Naive B cell (primary cell): ENCODE measurements around the gene ACBD6. TPM values are rescaled to one million over a fixed set of nuclear protein-coding genes. Genes with fewer than 3 reads are reported as not detected.

Experiments used
- ATAC-seq, 2 donors: fragments of 150-1000 bp; cut with Tn5 transposase; 2 replicates each; pipeline ENCODE4 v1.10.0; 2021; ENCODE audit warnings: low read depth in 2 of 2, mild to moderate bottlenecking in 2 of 2, moderate library complexity in 2 of 2
- DNase-seq: peaks from one replicate; pipeline ENCODE4 v3.0.0; 2022
- H3K27ac Mint-ChIP-seq, 6 donors: one replicate each; pipeline ENCODE4 v1.8.0; 2020 to 2022; ENCODE audit warnings: mild to moderate bottlenecking in 6 of 6, mixed read lengths in 6 of 6, moderate library complexity in 5 of 6, inconsistent platforms in 2 of 6
- H3K27me3 Mint-ChIP-seq, 3 donors: one replicate each; pipeline ENCODE4 v1.8.0; 2021 to 2022; ENCODE audit warnings: mixed read lengths in 3 of 3, mild to moderate bottlenecking in 1 of 3
- H3K36me3 Mint-ChIP-seq, 2 donors: one replicate each; pipeline ENCODE4 v1.8.0; 2020 to 2022; ENCODE audit warnings: mixed read lengths in 2 of 2, inconsistent platforms in 1 of 2, mild to moderate bottlenecking in 1 of 2
- H3K4me1 Mint-ChIP-seq, 3 donors: one replicate each; pipeline ENCODE4 v1.8.0; 2020 to 2022; ENCODE audit warnings: mixed read lengths in 3 of 3, inconsistent platforms in 1 of 3, mild to moderate bottlenecking in 1 of 3, moderate library complexity in 1 of 3
- H3K4me3 Mint-ChIP-seq, 8 donors: one replicate each; pipeline ENCODE4 v1.8.0; 2020 to 2022; ENCODE audit warnings: mild to moderate bottlenecking in 8 of 8, mixed read lengths in 8 of 8, moderate library complexity in 8 of 8, inconsistent platforms in 2 of 8
- H3K9me3 Mint-ChIP-seq, 7 donors: one replicate each; pipeline ENCODE4 v1.8.0; 2020 to 2022; ENCODE audit warnings: mixed read lengths in 7 of 7, mild to moderate bottlenecking in 5 of 7, inconsistent platforms in 2 of 7, moderate library complexity in 1 of 7
- polyA plus RNA-seq, 6 donors: library from polyadenylated mRNA; unstranded; fragments of 300-500 nt; fragmentation: Illumina TruSeq; gene quantifications; one replicate each; pipeline ENCODE4 v1.2.3, GENCODE V29; 2021; ENCODE audit warnings: low read depth in 6 of 6

The ACBD6 gene
- polyA plus RNA-seq, 6 donors from 2014 or later, result 27.8 to 41.2 (median 37.4) TPM

GRCh38 chr1:180268556-180269075, 233.8 kb downstream of the ACBD6 start:
- DNase-seq (no peak), ATAC-seq (no peak)
- no peaks in the 10 kb centered on the region for H3K9me3 Mint-ChIP-seq
- H3K36me3 Mint-ChIP-seq, result peaks cover 0 to under 1% of the 10 kb centered on the region in 2 donors
- H3K27me3 Mint-ChIP-seq, result no peaks in the 10 kb centered on the region
- peaks cover 0 to 8% (median 0%) of the 10 kb centered on the region in 3 donors for H3K4me1 Mint-ChIP-seq
- no peak overlapping the region for H3K4me3 Mint-ChIP-seq
- no peak overlapping the region for H3K27ac Mint-ChIP-seq

GRCh38 chr1:180267761-180268555, 234.4 kb downstream of the ACBD6 start:
- Mint-ChIP-seq H3K9me3 (no peaks in the 10 kb centered on the region), H3K36me3 (no peaks in the 10 kb centered on the region), H3K27me3 (no peaks in the 10 kb centered on the region), H3K4me1 (peaks cover 0 to 8% (median 0%) of the 10 kb centered on the region in 3 donors), H3K27ac (no peak overlapping the region), H3K4me3 (no peak overlapping the region)
- DNase-seq (no peak), ATAC-seq (no peak)

GRCh38 chr1:180267211-180267561, 235.2 kb downstream of the ACBD6 start:
- Mint-ChIP-seq H3K4me3 (no peak overlapping the region), H3K36me3 (no peaks in the 10 kb centered on the region), H3K4me1 (peaks cover 0 to 8% (median 0%) of the 10 kb centered on the region in 3 donors), H3K27me3 (no peaks in the 10 kb centered on the region), H3K27ac (no peak overlapping the region), H3K9me3 (no peaks in the 10 kb centered on the region)
- DNase-seq, result no peak
- ATAC-seq, result no peak

- Mint-ChIP-seq H3K27ac (peak overlapping the region in 1 of 6 donors; percentile 33), H3K36me3 (no peaks in the 10 kb centered on the region), H3K4me3 (no peak overlapping the region), H3K9me3 (no peaks in the 10 kb centered on the region), H3K4me1 (peaks cover 0 to 8% (median 0%) of the 10 kb centered on the region in 3 donors), H3K27me3 (no peaks in the 10 kb centered on the region)
- DNase-seq (no peak), ATAC-seq (no peak)
Measured at GRCh38 chr1:180266275-180267210, 235.8 kb downstream of the ACBD6 start.

- peaks cover 0 to 4% (median 0%) of the 10 kb centered on the region in 3 donors for H3K27me3 Mint-ChIP-seq
- DNase-seq, result no peak
- peaks cover 0 to 7% (median 0%) of the 10 kb centered on the region in 3 donors for H3K4me1 Mint-ChIP-seq
- peak overlapping the region in 1 of 8 donors; percentile 16 for H3K4me3 Mint-ChIP-seq
- no peaks in the 10 kb centered on the region for H3K9me3 Mint-ChIP-seq
- peak overlapping the region in 1 of 6 donors; percentile 52 for H3K27ac Mint-ChIP-seq
- ATAC-seq, result no peak
- no peaks in the 10 kb centered on the region for H3K36me3 Mint-ChIP-seq
Measured at GRCh38 chr1:180265871-180266270, 236.5 kb downstream of the ACBD6 start.

- Mint-ChIP-seq H3K27me3 (peaks cover 0 to 7% (median under 1%) of the 10 kb centered on the region in 3 donors), H3K4me3 (no peak overlapping the region)
Measured at GRCh38 chr1:180265201-180265600, 237.2 kb downstream of the ACBD6 start.

GRCh38 chr1:180264595-180264994, 237.8 kb downstream of the ACBD6 start:
- DNase-seq (no peak), ATAC-seq (no peak)
- H3K36me3 Mint-ChIP-seq, result no peaks in the 10 kb centered on the region
- peaks cover 0 to 4% (median 0%) of the 10 kb centered on the region in 3 donors for H3K4me1 Mint-ChIP-seq
- no peaks in the 10 kb centered on the region for H3K9me3 Mint-ChIP-seq
- no peak overlapping the region for H3K4me3 Mint-ChIP-seq
- peaks cover 0 to 13% (median 6%) of the 10 kb centered on the region in 3 donors for H3K27me3 Mint-ChIP-seq
- no peak overlapping the region for H3K27ac Mint-ChIP-seq

More at GRCh38 chr1:180265201-180265600, 237.2 kb downstream of the ACBD6 start:
- H3K4me1 Mint-ChIP-seq, result peaks cover 0 to 4% (median 0%) of the 10 kb centered on the region in 3 donors
- no peak overlapping the region for H3K27ac Mint-ChIP-seq
- DNase-seq, result no peak
- no peak for ATAC-seq
- H3K36me3 Mint-ChIP-seq, result no peaks in the 10 kb centered on the region
- H3K9me3 Mint-ChIP-seq, result no peaks in the 10 kb centered on the region

- Mint-ChIP-seq H3K4me3 (peak overlapping the region in 1 of 8 donors; percentile 40), H3K36me3 (no peaks in the 10 kb centered on the region), H3K27ac (no peak overlapping the region), H3K4me1 (no peaks in the 10 kb centered on the region), H3K27me3 (peaks cover 7 to 30% (median 24%) of the 10 kb centered on the region in 3 donors), H3K9me3 (no peaks in the 10 kb centered on the region)
- DNase-seq (no peak), ATAC-seq (no peak)
Measured at GRCh38 chr1:180262628-180263488, 239.5 kb downstream of the ACBD6 start.

- ATAC-seq, result no peak
- Mint-ChIP-seq H3K4me3 (no peak overlapping the region), H3K4me1 (no peaks in the 10 kb centered on the region), H3K27ac (peak overlapping the region in 1 of 6 donors; percentile 32), H3K36me3 (no peaks in the 10 kb centered on the region), H3K27me3 (peaks cover 18 to 40% (median 32%) of the 10 kb centered on the region in 3 donors), H3K9me3 (no peaks in the 10 kb centered on the region)
- no peak for DNase-seq
Measured at GRCh38 chr1:180261524-180262155, 240.7 kb downstream of the ACBD6 start.

GRCh38 chr1:180261030-180261429, 241.3 kb downstream of the ACBD6 start:
- Mint-ChIP-seq H3K9me3 (no peaks in the 10 kb centered on the region), H3K4me1 (no peaks in the 10 kb centered on the region), H3K4me3 (no peak overlapping the region), H3K27ac (peak overlapping the region in 1 of 6 donors; percentile 79), H3K36me3 (no peaks in the 10 kb centered on the region), H3K27me3 (peaks cover 18 to 46% (median 38%) of the 10 kb centered on the region in 3 donors)
- DNase-seq, result no peak
- ATAC-seq, result no peak

- ATAC-seq, result no peak
- Mint-ChIP-seq H3K4me1 (no peaks in the 10 kb centered on the region), H3K36me3 (no peaks in the 10 kb centered on the region), H3K9me3 (peaks cover 0 to 2% (median 0%) of the 10 kb centered on the region in 7 donors), H3K4me3 (no peak overlapping the region), H3K27me3 (peaks cover 18 to 49% (median 43%) of the 10 kb centered on the region in 3 donors), H3K27ac (no peak overlapping the region)
- DNase-seq, result no peak
Measured at GRCh38 chr1:180260541-180260940, 241.8 kb downstream of the ACBD6 start.
